Superior temporal gyrus (tissue), 1 donor: ENCODE measurements around the gene PLAC9.

ENCODE experiments used
- DNase-seq: peaks from one replicate; pipeline ENCODE4 v3.0.0-alpha.2; 2016; ENCODE audit errors: extremely low spot score

Gene PLAC9

DNA sequence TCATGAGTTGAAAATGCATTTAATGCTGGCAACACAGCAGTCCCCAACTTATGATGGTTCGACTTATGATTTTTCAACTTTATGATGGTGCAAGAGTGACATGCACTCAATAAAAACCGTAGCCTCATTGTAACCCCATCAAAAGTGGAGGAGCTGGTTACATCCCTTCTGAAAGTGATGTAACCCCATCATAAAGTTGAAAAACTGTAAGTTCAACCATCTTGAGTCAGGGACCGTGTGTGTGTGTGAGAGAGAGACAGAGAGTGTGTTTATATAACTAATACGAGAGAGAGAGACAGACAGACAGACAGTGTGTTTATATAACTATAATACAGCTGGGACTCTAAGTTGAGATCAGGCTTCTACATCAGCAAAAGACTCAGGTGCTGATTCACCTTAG, 51.8 kb downstream of the PLAC9 start:
- no peak for DNase-seq

DNA sequence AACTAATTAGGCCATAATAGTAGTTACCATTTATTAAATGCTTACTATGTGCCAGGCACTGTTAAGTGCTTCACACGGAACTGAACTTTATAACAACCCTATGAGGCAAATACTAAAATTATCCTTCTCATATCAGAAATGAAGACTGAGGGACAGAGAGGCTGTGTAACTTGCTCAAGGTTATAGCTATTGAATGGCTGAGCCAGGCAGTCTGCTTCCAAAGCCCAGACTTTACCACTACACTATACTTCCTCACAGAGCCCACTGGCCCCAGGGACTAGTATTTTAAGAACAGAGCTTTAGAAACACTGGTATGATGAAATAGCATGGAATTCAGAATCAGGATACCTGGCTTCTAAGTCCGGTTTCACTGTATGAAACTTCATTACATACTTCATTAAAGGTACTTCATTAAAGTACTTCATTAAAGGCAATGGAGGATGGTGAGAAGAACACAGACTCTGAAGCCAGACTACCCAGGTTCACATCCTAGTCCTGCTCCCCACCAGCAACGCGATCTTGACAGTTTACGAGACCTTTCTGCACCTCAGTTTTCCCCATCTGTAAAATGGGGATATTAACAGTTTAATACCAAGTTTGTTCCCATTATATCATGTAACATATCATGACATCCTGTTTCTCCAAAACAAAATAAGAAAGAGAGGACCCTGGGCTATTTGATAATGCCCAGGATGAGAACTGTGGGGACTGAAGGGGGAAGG, 53.2 kb downstream of the PLAC9 start:
- DNase-seq = no peak

DNA sequence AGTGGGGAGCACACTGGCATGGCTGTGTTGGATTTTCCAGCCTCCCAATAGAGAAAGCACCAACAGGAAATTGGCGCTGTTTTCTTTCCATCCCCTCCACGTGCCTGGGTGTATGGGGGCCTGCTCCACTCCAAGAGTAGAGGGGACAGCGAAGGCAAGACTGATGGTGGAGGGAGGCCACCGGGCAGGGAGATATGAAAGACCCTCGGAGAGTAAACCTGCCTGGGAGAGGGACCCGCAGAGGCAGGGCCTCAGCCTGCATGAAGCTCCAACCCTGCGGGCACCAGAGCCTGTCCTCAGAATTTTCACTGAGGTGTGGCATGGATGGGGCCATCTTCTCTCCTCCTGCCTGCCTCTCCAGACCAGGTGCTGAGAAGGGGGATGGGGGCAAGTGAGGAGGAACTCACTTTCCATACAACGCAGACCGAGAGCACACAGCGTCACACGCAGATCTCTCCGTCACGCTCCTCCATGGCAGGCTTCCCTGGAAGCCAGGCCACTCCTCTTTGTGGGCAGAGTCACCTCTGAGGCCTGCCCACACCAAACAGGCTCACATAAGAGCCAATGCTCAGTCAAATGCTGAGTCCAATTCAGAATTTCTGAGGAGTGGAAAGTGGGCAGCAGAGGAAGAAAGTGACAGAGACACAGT, 54.0 kb downstream of the PLAC9 start:
- no peak for DNase-seq

DNA sequence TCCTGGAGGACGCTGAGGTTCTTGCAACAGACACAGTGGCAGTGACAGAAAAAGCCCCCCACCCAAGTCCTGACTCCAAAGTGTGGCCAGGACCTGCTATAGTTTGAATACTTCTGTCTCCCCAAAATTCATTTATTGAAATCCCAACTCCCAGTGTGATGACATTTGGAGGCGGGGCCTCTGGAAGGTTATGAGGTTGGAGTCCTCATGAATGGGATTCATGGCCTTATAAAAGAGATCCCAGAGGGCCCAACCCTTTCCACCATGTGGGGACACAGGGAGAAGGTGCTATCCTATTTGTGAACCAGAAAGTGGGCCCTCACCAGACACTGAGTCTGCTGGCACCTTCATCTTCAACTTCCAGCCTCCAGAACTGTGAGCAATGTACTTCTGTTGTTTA, 54.5 kb downstream of the PLAC9 start:
- DNase-seq = no peak

DNA sequence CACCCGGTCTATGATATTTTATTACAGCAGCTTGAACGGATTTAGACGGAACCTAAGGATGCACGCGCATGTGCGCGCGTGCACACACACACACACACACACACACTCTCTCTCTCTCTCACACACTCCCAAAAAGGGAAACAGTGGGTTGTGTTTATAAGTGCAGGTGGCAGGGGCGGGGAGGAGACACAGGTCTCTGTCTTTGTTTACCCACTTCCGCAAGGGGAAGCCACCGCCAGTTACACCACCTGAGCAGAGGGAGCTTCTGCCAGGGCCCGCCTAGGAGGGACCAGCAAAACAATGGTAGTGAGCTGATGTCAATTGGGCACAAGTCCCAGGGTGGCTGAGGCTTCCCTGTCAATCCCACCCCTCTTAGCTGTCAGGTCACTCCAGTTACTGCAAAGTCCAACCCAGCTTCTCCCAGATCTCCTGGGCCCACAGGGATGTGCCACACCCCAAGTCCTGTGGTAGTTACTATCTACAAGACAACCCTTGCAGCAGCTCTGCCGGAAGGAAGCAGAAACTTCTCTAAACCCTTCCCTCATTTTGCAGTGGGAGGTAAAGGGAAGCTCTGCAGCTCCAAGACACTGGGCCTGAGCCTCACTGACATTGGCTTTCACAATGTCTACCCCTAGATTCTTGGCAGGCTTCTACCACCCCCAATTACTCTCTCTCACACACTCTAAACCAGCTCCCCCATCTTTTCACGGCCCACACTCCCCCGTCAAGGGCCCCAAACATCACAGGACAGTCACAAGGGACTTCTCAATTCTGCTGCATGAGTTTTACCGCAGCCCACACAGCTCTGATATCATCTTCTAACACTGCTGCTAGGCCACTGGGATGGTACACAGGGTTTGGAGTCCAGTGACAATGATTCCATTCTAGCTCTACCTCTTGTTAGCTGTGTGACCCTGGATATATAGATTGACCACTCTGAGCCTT, 55.2 kb downstream of the PLAC9 start:
- DNase-seq = no peak

DNA sequence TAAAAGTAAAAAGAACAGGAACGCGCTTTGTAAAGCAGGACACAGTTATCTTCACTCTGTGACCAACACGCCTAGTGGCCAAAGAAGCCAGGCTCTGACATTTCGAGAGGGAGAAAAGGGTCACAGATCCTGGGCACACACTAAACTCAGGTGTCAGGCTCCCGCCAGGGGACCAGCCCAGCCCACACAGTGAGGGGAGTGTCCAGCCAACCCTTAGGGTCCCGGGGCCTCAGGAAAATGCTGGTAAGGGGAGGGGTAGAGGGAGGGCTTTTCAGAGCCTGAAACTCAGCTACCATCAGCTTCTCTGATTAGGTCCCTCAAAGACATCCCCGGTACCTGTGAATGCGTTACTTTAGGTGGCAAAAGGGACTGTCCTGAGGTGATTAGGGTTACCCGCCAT, 56.2 kb downstream of the PLAC9 start:
- no peak for DNase-seq

DNA sequence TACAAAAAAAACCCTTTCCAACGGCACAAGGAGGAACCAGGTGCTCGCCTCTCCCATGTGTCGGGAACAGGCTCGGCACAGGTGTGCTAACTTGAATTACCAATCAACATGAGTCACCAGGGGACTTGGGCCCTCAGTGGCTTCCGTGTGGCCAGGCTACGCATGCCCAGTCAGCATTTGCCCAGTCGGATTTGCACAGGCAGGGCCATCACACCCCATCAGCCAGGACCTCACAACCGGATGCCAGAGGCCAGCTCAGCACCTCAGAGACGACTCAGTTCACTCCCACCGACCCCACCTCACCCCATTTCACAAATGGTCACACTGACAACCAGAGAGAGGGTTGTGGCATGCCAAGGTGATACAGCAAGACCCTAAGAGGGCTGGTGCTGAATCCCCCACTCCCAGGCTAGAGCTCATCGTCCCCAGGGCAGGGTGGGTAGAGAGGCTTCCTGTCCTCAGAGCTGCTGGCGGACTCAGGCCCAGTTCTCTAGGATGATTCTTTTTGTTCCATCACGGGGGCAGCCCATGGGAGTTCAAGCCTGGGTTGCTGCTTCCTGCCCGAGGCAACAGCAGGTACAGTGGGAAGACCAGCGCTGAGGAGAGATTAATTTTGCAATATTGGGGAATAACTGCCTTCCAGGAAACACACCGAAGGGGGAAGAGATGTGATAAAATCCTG, 59.2 kb downstream of the PLAC9 start:
- no peak for DNase-seq

DNA sequence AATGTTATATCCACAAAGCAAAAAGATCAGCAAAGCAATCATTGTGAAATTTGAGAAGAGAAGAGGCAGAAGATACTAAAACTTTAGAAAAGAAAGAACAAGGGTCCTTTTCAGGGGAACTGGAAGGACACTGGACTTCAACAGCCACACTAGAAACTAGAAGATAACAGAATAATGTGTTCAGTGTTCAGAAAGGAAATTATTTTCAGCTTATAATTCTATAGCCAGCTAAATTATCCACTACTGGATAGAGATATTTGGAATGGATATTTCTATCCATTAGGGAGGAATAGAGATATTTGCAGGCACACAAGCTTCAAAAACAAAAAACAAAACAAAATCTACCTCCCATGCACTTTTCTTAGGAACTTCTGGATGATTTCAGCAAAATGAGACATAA, 60.0 kb downstream of the PLAC9 start:
- DNase-seq = no peak

DNA sequence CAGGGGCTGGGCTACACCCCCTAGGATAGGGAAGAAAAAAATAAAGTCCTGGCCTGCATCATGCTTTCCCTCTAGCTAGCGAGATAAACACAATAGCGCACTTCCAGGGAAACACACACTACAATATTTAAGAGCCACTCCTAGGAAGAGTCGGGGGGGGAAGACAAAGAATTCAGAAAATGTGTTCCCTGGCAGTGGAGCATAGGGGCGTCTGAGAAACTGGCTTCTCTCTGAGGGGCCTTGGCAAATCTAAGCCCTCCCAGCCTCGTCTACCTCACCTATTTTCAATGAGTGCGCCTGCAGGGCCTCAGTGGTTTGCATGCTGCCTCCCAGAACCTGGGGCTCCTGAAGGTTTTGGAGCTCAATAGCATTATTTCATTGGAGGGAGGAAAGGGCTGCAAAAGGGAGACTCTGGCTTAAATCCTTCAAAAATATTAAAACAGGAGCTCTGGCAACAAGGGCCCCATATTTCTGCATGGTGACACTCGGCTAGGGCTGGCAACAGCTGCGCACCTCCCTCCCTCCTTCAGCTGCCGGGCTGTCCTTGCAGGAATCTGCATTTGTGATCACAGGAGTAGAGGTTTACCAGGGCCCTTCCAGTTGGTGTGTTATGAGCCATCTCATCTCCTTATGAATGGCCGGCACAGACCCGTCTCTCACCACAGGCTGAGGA, 62.0 kb downstream of the PLAC9 start:
- DNase-seq = no peak
